ENCODE measurements around the gene FYN. TPM values are rescaled to one million over a fixed set of nuclear protein-coding genes. Genes with fewer than 3 reads are reported as not detected.

Gene FYN
- total RNA-seq, 2 donors from 2014 or later: 13.7 to 103 TPM

GRCh38 chr6:111738156-111738555 is 135.1 kb downstream of the FYN start:
- WGBS: 100% methylated on average over 3 of the region's 3 CpGs

GRCh38 chr6:111737065-111737521 is 136.2 kb downstream of the FYN start:
- H3K4me3 ChIP-seq: no peak overlapping the region
- no peaks in the 10 kb centered on the region for H3K36me3 ChIP-seq
- TF ChIP-seq POLR2AphosphoS5 (IDR thresholded peaks at IDR 0.05) (no peak), POLR2A (IDR thresholded peaks at IDR 0.05) (no peak)
- TF ChIP-seq, protein P1, sequence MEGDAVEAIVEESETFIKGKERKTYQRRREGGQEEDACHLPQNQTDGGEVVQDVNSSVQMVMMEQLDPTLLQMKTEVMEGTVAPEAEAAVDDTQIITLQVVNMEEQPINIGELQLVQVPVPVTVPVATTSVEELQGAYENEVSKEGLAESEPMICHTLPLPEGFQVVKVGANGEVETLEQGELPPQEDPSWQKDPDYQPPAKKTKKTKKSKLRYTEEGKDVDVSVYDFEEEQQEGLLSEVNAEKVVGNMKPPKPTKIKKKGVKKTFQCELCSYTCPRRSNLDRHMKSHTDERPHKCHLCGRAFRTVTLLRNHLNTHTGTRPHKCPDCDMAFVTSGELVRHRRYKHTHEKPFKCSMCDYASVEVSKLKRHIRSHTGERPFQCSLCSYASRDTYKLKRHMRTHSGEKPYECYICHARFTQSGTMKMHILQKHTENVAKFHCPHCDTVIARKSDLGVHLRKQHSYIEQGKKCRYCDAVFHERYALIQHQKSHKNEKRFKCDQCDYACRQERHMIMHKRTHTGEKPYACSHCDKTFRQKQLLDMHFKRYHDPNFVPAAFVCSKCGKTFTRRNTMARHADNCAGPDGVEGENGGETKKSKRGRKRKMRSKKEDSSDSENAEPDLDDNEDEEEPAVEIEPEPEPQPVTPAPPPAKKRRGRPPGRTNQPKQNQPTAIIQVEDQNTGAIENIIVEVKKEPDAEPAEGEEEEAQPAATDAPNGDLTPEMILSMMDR (IDR thresholded peaks at IDR 0.05): no peak
- H3K4me1 ChIP-seq (replicated peaks): no peaks in the 10 kb centered on the region
- H3K9me3 ChIP-seq: no peaks in the 10 kb centered on the region
- no peaks in the 10 kb centered on the region for H3K27me3 ChIP-seq (replicated peaks; ENCODE audit: insufficient read depth)
- H3K27ac ChIP-seq: no peak overlapping the region
- intact Hi-C loops (cut with DNase I): no loop called here
- WGBS: 56% methylated on average over 3 of the region's 3 CpGs
- no peak for DNase-seq (ENCODE audit: low spot score)

More at GRCh38 chr6:111738156-111738555, 135.1 kb downstream of the FYN start:
- H3K27me3 ChIP-seq (replicated peaks; ENCODE audit: insufficient read depth): no peaks in the 10 kb centered on the region
- no peaks in the 10 kb centered on the region for H3K9me3 ChIP-seq
- TF ChIP-seq POLR2AphosphoS5 (IDR thresholded peaks at IDR 0.05) (no peak), POLR2A (IDR thresholded peaks at IDR 0.05) (no peak)
- TF ChIP-seq, protein P1 (IDR thresholded peaks at IDR 0.05): no peak
- H3K4me1 ChIP-seq (replicated peaks): no peaks in the 10 kb centered on the region
- no peaks in the 10 kb centered on the region for H3K36me3 ChIP-seq
- no peak overlapping the region for H3K27ac ChIP-seq
- no peak for DNase-seq (ENCODE audit: low spot score)
- H3K4me3 ChIP-seq: no peak overlapping the region
- intact Hi-C loops (cut with DNase I): no loop called here

GRCh38 chr6:111736005-111736608 is 137.1 kb downstream of the FYN start:
- Histone ChIP-seq H3K36me3 (no peaks in the 10 kb centered on the region), H3K4me3 (no peak overlapping the region), H3K27me3 (replicated peaks; ENCODE audit: insufficient read depth) (no peaks in the 10 kb centered on the region), H3K4me1 (replicated peaks) (no peaks in the 10 kb centered on the region), H3K27ac (no peak overlapping the region), H3K9me3 (no peaks in the 10 kb centered on the region)
- TF ChIP-seq POLR2AphosphoS5 (IDR thresholded peaks at IDR 0.05) (no peak), POLR2A (IDR thresholded peaks at IDR 0.05) (no peak)
- TF ChIP-seq, protein P1 (IDR thresholded peaks at IDR 0.05): no peak
- DNase-seq (ENCODE audit: low spot score): no peak
- intact Hi-C loops (cut with DNase I): no loop called here
- 97% methylated on average over 4 of the region's 4 CpGs for WGBS

- H3K27ac ChIP-seq: no peak overlapping the region
- WGBS: 69% methylated on average over 4 of the region's 4 CpGs
- H3K4me3 ChIP-seq: no peak overlapping the region
- H3K9me3 ChIP-seq: no peaks in the 10 kb centered on the region
- no peak for DNase-seq (ENCODE audit: low spot score)
- TF ChIP-seq, protein P1 (IDR thresholded peaks at IDR 0.05): no peak
- TF ChIP-seq POLR2A (IDR thresholded peaks at IDR 0.05) (no peak), POLR2AphosphoS5 (IDR thresholded peaks at IDR 0.05) (no peak)
- H3K36me3 ChIP-seq: no peaks in the 10 kb centered on the region
- H3K4me1 ChIP-seq (replicated peaks): no peaks in the 10 kb centered on the region
- intact Hi-C loops (cut with DNase I): no loop called here
- H3K27me3 ChIP-seq (replicated peaks; ENCODE audit: insufficient read depth): no peaks in the 10 kb centered on the region
These were observed 138.9 kb downstream of the FYN start for GRCh38 chr6:111734068-111735061.
